CD4-positive, alpha-beta T cell (primary cell): ENCODE measurements around the gene CGNL1. TPM values are rescaled to one million over a fixed set of nuclear protein-coding genes. Genes with fewer than 3 reads are reported as not detected.

Experiments
- ATAC-seq: fragments of 200-7000 bp; cut with Tn5 transposase; one replicate; pipeline ENCODE4 v1.10.0; 2022; ENCODE audit warnings: mild to moderate bottlenecking; ENCODE audit not compliant: poor library complexity
- CTCF ChIA-PET: fragments of 350-600 bp; sonication (Branson Sonifier 250); formaldehyde crosslinking; loops from one replicate; lab custom pipeline; 2021; ENCODE audit warnings: antibody characterized with exemption, inconsistent platforms; lab: Charles Lee
- POLR2A ChIA-PET: fragments of 350-600 bp; sonication (Branson Sonifier 250); formaldehyde crosslinking; loops from one replicate; lab custom pipeline; 2021; ENCODE audit warnings: antibody characterized with exemption, inconsistent platforms; lab: Charles Lee
- DNase-seq, 14 experiments: peaks; one replicate each; pipeline ENCODE4 v3.0.0-alpha.2; 2013 to 2020; ENCODE audit warnings: mixed read lengths in 2 of 14
- H3K27ac ChIP-seq, 2 donors: one replicate each; pipeline versions ENCODE4 v1.5.1 to v1.7.0; 2013; ENCODE audit warnings: low read length in 2 of 2, low read depth in 1 of 2, mild to moderate bottlenecking in 1 of 2
- H3K27me3 ChIP-seq, 2 experiments: 1 replicate in 1 of 2; 2 replicates in 1 of 2; pipeline versions ENCODE4 v1.6.1 to v1.7.0; 2013; ENCODE audit warnings: low read length in 2 of 2, control low read depth in 1 of 2, mild to moderate bottlenecking in 1 of 2, moderate library complexity in 1 of 2; ENCODE audit not compliant: insufficient read depth in 2 of 2, control insufficient read depth in 1 of 2
- H3K36me3 ChIP-seq: one replicate; pipeline ENCODE4 v1.6.1; 2013; ENCODE audit warnings: low read length, control low read depth; ENCODE audit not compliant: insufficient read depth
- H3K4me1 ChIP-seq: one replicate; pipeline ENCODE4 v1.6.1; 2013; ENCODE audit warnings: low read length, control low read depth; ENCODE audit not compliant: insufficient read depth
- H3K4me3 ChIP-seq: one replicate; pipeline ENCODE4 v1.5.1; 2013; ENCODE audit warnings: mild to moderate bottlenecking, low read length, moderate library complexity
- H3K9me3 ChIP-seq, 2 experiments: 1 replicate in 1 of 2; 2 replicates in 1 of 2; pipeline versions ENCODE4 v1.6.1 to v1.7.0; 2013; ENCODE audit warnings: low read length in 2 of 2, mild to moderate bottlenecking in 2 of 2, control low read depth in 1 of 2, moderate library complexity in 1 of 2; ENCODE audit not compliant: control insufficient read depth in 1 of 2, insufficient read depth in 1 of 2
- H3K27ac Mint-ChIP-seq: one replicate; pipeline ENCODE4 v1.8.0; 2020; ENCODE audit warnings: mixed read lengths
- H3K27me3 Mint-ChIP-seq: one replicate; pipeline ENCODE4 v1.8.0; 2021; ENCODE audit warnings: mixed read lengths
- H3K36me3 Mint-ChIP-seq: one replicate; pipeline ENCODE4 v1.8.0; 2021; ENCODE audit warnings: low read depth, mixed read lengths
- H3K4me1 Mint-ChIP-seq: one replicate; pipeline ENCODE4 v1.8.0; 2021; ENCODE audit warnings: low read depth, mixed read lengths
- H3K4me3 Mint-ChIP-seq: one replicate; pipeline ENCODE4 v1.8.0; 2020; ENCODE audit warnings: mild to moderate bottlenecking, mixed read lengths
- H3K9me3 Mint-ChIP-seq: one replicate; pipeline ENCODE4 v1.8.0; 2020; ENCODE audit warnings: mixed read lengths
- intact Hi-C, 2 experiments: fragments of 100-400 bp; cut with DNase I in 1 of 2; cut with micrococcal nuclease in 1 of 2; formaldehyde crosslinking; loops; one replicate each; pipeline versions ENCODE4 v1.15.1 to v1.9.0; 2023 to 2025; cut with DNase I, micrococcal nuclease
- total RNA-seq, 174 experiments: library from RNA in 2 of 174; stranded (reverse) in 2 of 174; gene quantifications; one replicate each; pipeline ENCODE4 v1.2.3 and lab custom pipeline; 2021 to 2026
- TF ChIP-seq, protein P1 (sequence below): fragments of 200-600 bp; IDR thresholded peaks from one replicate; pipeline ENCODE4 v1.8.0; 2022; ENCODE audit warnings: antibody characterized with exemption, mild to moderate bottlenecking

Gene CGNL1
- total RNA-seq, 2 experiments from 2014 or later, result not detected

DNA sequence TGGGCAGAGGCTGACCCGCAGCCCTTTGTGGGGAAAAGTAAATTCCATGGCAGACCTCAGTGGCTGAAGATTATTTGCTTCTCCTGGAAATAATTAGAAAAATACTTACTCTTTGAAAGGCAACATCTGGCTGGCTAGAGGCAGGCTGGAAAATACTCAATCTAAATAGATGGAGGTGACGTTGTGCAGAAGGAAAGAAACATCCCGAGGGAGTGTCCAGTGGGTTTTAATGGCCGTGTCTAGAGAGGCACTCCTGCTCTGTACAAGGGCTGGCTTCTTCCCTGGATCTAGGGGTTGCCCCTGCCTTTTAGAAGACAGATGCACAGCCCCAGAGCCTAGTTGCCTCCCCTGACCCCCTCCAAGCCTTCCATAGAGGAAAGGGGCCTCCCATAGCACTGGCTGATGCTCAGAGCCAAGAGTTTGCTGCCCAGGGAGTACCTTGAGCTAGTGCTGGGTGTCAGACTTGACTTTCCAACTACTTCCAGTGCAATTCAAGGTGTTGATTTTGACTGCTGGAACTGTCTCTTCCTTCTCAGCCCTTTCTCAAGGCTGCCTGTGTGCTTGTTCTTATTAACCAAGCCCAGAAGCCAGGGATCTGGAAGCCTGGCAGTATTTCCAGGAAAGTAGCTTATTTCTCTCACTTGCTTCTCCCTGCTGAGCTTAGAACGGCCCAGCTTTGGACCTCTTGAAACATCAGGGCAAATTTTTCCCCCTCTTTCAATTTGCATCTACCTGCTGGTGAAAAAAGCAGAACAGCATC lies 27.4 kb downstream of the CGNL1 start:
- Histone ChIP-seq H3K4me3 (no peak overlapping the region), H3K36me3 (no peaks in the 10 kb centered on the region), H3K9me3 (no peaks in the 10 kb centered on the region), H3K27ac (no peak overlapping the region), H3K4me1 (no peaks in the 10 kb centered on the region), H3K27me3 (peaks cover 0 to 2% of the 10 kb centered on the region in 2 experiments)
- ATAC-seq, result no peak
- H3K4me1 Mint-ChIP-seq, result no peaks in the 10 kb centered on the region
- H3K27me3 Mint-ChIP-seq, result peaks cover 15% of the 10 kb centered on the region
- CTCF ChIA-PET, result no interaction called here
- no peak overlapping the region for H3K4me3 Mint-ChIP-seq
- TF ChIP-seq, protein P1, sequence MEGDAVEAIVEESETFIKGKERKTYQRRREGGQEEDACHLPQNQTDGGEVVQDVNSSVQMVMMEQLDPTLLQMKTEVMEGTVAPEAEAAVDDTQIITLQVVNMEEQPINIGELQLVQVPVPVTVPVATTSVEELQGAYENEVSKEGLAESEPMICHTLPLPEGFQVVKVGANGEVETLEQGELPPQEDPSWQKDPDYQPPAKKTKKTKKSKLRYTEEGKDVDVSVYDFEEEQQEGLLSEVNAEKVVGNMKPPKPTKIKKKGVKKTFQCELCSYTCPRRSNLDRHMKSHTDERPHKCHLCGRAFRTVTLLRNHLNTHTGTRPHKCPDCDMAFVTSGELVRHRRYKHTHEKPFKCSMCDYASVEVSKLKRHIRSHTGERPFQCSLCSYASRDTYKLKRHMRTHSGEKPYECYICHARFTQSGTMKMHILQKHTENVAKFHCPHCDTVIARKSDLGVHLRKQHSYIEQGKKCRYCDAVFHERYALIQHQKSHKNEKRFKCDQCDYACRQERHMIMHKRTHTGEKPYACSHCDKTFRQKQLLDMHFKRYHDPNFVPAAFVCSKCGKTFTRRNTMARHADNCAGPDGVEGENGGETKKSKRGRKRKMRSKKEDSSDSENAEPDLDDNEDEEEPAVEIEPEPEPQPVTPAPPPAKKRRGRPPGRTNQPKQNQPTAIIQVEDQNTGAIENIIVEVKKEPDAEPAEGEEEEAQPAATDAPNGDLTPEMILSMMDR, result no peak
- intact Hi-C loops, result no loop called here
- no peaks in the 10 kb centered on the region for H3K36me3 Mint-ChIP-seq
- no peak for DNase-seq
- POLR2A ChIA-PET, result no interaction called here
- H3K9me3 Mint-ChIP-seq, result no peaks in the 10 kb centered on the region
- H3K27ac Mint-ChIP-seq, result no peak overlapping the region

DNA sequence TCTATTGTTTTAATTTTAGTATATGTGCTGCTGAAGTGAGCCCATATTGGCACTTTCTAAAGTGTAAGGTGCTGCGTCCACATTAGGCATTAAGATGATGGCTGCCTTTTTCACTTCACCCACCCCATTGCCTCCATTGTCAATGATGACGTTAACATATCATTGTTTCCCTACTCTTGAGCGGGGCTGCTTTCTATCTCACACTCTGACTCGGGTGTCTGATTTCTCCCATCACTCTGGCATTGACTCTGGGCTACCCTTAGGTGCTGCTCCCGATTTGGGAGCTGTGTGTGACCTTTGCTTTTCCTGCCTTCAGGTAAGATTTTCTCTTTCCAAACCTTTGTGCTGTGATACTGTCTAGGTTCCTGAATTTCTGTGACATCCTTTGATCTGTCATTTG lies 28.8 kb downstream of the CGNL1 start:
- no peak overlapping the region for H3K4me3 Mint-ChIP-seq
- Histone ChIP-seq H3K4me1 (no peaks in the 10 kb centered on the region), H3K4me3 (no peak overlapping the region), H3K36me3 (no peaks in the 10 kb centered on the region), H3K9me3 (no peaks in the 10 kb centered on the region), H3K27me3 (peaks cover 0 to 2% of the 10 kb centered on the region in 2 experiments), H3K27ac (no peak overlapping the region)
- no peaks in the 10 kb centered on the region for H3K36me3 Mint-ChIP-seq
- H3K4me1 Mint-ChIP-seq, result no peaks in the 10 kb centered on the region
- H3K27ac Mint-ChIP-seq, result no peak overlapping the region
- ChIA-PET POLR2A (no interaction called here), CTCF (no interaction called here)
- DNase-seq, result no peak
- no peak for ATAC-seq
- peaks cover 24% of the 10 kb centered on the region for H3K27me3 Mint-ChIP-seq
- TF ChIP-seq, protein P1, result no peak
- intact Hi-C loops, result no loop called here
- H3K9me3 Mint-ChIP-seq, result no peaks in the 10 kb centered on the region

DNA sequence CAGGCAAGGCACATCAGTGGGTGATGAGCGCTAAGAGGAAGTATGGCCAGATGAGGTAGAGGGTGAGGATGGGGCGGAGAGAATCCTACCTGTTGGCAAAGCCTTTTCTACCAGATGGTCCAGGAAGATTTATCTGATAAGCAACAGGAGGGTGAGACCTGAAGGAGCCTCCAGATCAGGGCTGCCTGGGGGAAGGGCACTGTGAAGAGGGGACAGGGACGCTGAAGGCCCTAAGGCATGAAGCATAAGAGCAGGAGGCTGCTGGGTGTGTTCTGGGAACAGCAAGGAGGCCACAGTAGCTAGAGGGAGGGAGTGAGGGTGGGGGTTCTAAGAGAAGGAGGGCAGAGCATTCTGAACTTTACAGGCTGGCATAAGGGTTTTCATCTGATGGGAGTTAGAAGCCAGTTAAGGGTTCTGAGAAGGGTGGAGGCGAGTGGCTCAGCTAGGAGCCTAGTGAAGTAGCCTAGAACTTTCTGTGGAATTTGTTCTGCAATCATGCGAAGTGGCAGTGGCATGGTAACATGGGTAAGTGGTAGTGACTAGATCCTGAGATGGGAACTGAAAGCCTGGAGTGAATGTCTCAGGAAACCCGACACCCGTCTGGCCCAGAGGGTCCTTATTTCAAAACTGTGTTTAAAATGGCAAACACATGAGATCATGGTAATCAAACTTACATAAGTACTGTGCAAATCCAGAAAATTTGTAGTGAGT lies 29.9 kb downstream of the CGNL1 start:
- no peaks in the 10 kb centered on the region for H3K36me3 Mint-ChIP-seq
- no peaks in the 10 kb centered on the region for H3K4me1 Mint-ChIP-seq
- ChIA-PET CTCF (no interaction called here), POLR2A (no interaction called here)
- intact Hi-C loops, result no loop called here
- TF ChIP-seq, protein P1, result no peak
- peaks cover 0 to 2% of the 10 kb centered on the region in 2 experiments for H3K27me3 ChIP-seq
- no peaks in the 10 kb centered on the region for H3K9me3 Mint-ChIP-seq
- H3K36me3 ChIP-seq, result no peaks in the 10 kb centered on the region
- ATAC-seq, result no peak
- H3K27ac Mint-ChIP-seq, result no peak overlapping the region
- no peak for DNase-seq
- H3K27me3 Mint-ChIP-seq, result peaks cover 28% of the 10 kb centered on the region
- H3K4me1 ChIP-seq, result no peaks in the 10 kb centered on the region
- no peak overlapping the region for H3K4me3 ChIP-seq
- H3K9me3 ChIP-seq, result no peaks in the 10 kb centered on the region
- no peak overlapping the region for H3K27ac ChIP-seq
- no peak overlapping the region for H3K4me3 Mint-ChIP-seq
